Neutrophil (primary cell): ENCODE measurements around the gene NPAS3.

Source experiments
- H3K27ac ChIP-seq: fragments of 200-600 bp; sonication (generic); 2 replicates; pipeline ENCODE4 v1.5.1; 2016; ENCODE audit warnings: mild to moderate bottlenecking, moderate library complexity
- H3K27me3 ChIP-seq: fragments of 200-600 bp; sonication (generic); 2 replicates; pipeline ENCODE4 v1.6.0; 2016; ENCODE audit warnings: mild to moderate bottlenecking
- H3K36me3 ChIP-seq: fragments of 200-600 bp; sonication (generic); 2 replicates; pipeline ENCODE4 v1.5.1; 2017
- H3K4me1 ChIP-seq, 2 experiments: fragments of 200-600 bp in 1 of 2; sonication (generic) in 1 of 2; 1 replicate in 1 of 2; 2 replicates in 1 of 2; pipeline versions ENCODE4 v1.5.1 to v1.6.1; 2013 to 2016; ENCODE audit warnings: low read depth in 1 of 2, low read length in 1 of 2, mild to moderate bottlenecking in 1 of 2, moderate library complexity in 1 of 2; ENCODE audit not compliant: control insufficient read depth in 1 of 2, insufficient read depth in 1 of 2
- H3K4me3 ChIP-seq, 2 experiments: fragments of 200-600 bp in 1 of 2; sonication (generic) in 1 of 2; 1 replicate in 1 of 2; 2 replicates in 1 of 2; pipeline ENCODE4 v1.5.1; 2013 to 2016; ENCODE audit warnings: low read depth in 1 of 2, low read length in 1 of 2, mild to moderate bottlenecking in 1 of 2, moderate library complexity in 1 of 2
- H3K9me3 ChIP-seq: fragments of 200-600 bp; sonication (generic); 2 replicates; pipeline ENCODE4 v1.5.1; 2016
- CTCF ChIP-seq: fragments of 200-600 bp; sonication (generic); IDR thresholded peaks from 2 replicates; pipeline ENCODE4 v1.5.1; 2016; ENCODE audit warnings: antibody characterized with exemption

The NPAS3 gene

GRCh38 chr14:33376510-33376909 lies 437.8 kb downstream of the NPAS3 start:
- no peak overlapping the region for H3K4me3 ChIP-seq
- no peaks in the 10 kb centered on the region for H3K27me3 ChIP-seq
- H3K4me1 ChIP-seq: no peaks in the 10 kb centered on the region
- H3K9me3 ChIP-seq: no peaks in the 10 kb centered on the region
- no peak for TF ChIP-seq CTCF
- no peak overlapping the region for H3K27ac ChIP-seq
- no peaks in the 10 kb centered on the region for H3K36me3 ChIP-seq

GRCh38 chr14:33377596-33378390 lies 439.1 kb downstream of the NPAS3 start:
- no peaks in the 10 kb centered on the region for H3K4me1 ChIP-seq
- no peak overlapping the region for H3K27ac ChIP-seq
- no peaks in the 10 kb centered on the region for H3K27me3 ChIP-seq
- no peaks in the 10 kb centered on the region for H3K36me3 ChIP-seq
- no peak for TF ChIP-seq CTCF
- H3K9me3 ChIP-seq: no peaks in the 10 kb centered on the region
- H3K4me3 ChIP-seq: no peak overlapping the region

GRCh38 chr14:33381717-33382116 lies 443.0 kb downstream of the NPAS3 start:
- Histone ChIP-seq H3K27ac (no peak overlapping the region), H3K4me1 (no peaks in the 10 kb centered on the region), H3K27me3 (no peaks in the 10 kb centered on the region), H3K4me3 (no peak overlapping the region), H3K9me3 (no peaks in the 10 kb centered on the region), H3K36me3 (no peaks in the 10 kb centered on the region)
- TF ChIP-seq CTCF: no peak

- Histone ChIP-seq H3K36me3 (no peaks in the 10 kb centered on the region), H3K4me3 (no peak overlapping the region), H3K4me1 (no peaks in the 10 kb centered on the region), H3K9me3 (no peaks in the 10 kb centered on the region), H3K27me3 (no peaks in the 10 kb centered on the region), H3K27ac (no peak overlapping the region)
- TF ChIP-seq CTCF: no peak
Measured at GRCh38 chr14:33386140-33386539, 447.5 kb downstream of the NPAS3 start.

- no peaks in the 10 kb centered on the region for H3K27me3 ChIP-seq
- H3K27ac ChIP-seq: no peak overlapping the region
- TF ChIP-seq CTCF: no peak
- no peaks in the 10 kb centered on the region for H3K4me1 ChIP-seq
- H3K9me3 ChIP-seq: no peaks in the 10 kb centered on the region
- H3K36me3 ChIP-seq: no peaks in the 10 kb centered on the region
- no peak overlapping the region for H3K4me3 ChIP-seq
Measured at GRCh38 chr14:33386781-33387180, 448.1 kb downstream of the NPAS3 start.
